Kidney (tissue), 14 donors: ENCODE measurements around the gene TMEM151A. TPM values are rescaled to one million over a fixed set of nuclear protein-coding genes. Genes with fewer than 3 reads are reported as not detected.
"Not testable (repeated sequence)": the region's sequence is repeated elsewhere in the genome, so short reads cannot be mapped to it uniquely, and the experiment has no call there.

Source experiments
- DNase-seq, 5 donors: peaks; one replicate each; pipeline ENCODE4 v3.0.0-alpha.2; 2013 to 2020
- FAIRE-seq: peaks from 2 replicates; lab custom pipeline; 2012; peaks lifted over from hg19 to GRCh38; lab: Jason Lieb, UNC
- H3K27ac ChIP-seq, 2 donors: one replicate each; pipeline ENCODE4 v1.7.0; 2013; ENCODE audit warnings: low read depth in 2 of 2, low read length in 2 of 2, inconsistent platforms in 1 of 2
- H3K27me3 ChIP-seq: one replicate; pipeline ENCODE4 v1.7.1; 2013; ENCODE audit warnings: low read length, inconsistent platforms; ENCODE audit not compliant: control insufficient read depth, insufficient read depth
- H3K36me3 ChIP-seq, 3 donors: one replicate each; pipeline versions ENCODE4 v1.7.0 to v1.7.1; 2013; ENCODE audit warnings: low read length in 3 of 3, control low read depth in 1 of 3, inconsistent platforms in 1 of 3; ENCODE audit not compliant: insufficient read depth in 3 of 3, control insufficient read depth in 2 of 3
- H3K4me1 ChIP-seq, 3 donors: one replicate each; pipeline versions ENCODE4 v1.7.0 to v1.7.1; 2013; ENCODE audit warnings: low read length in 3 of 3, inconsistent platforms in 1 of 3, low read depth in 1 of 3; ENCODE audit not compliant: control insufficient read depth in 2 of 3, insufficient read depth in 2 of 3
- H3K4me3 ChIP-seq, 3 donors: one replicate each; pipeline versions ENCODE4 v1.7.0 to v1.8.1; 2013; ENCODE audit warnings: low read length in 3 of 3, control low read depth in 1 of 3, inconsistent platforms in 1 of 3
- H3K9ac ChIP-seq, 3 donors: one replicate each; pipeline versions ENCODE4 v1.7.0 to v1.7.1; 2013; ENCODE audit warnings: low read length in 3 of 3, control low read depth in 1 of 3, inconsistent platforms in 1 of 3
- H3K9me3 ChIP-seq, 3 donors: one replicate each; pipeline versions ENCODE4 v1.7.0 to v1.7.1; 2013; ENCODE audit warnings: low read length in 3 of 3, control low read depth in 1 of 3, inconsistent platforms in 1 of 3; ENCODE audit not compliant: control insufficient read depth in 2 of 3, insufficient read depth in 1 of 3
- CTCF ChIP-seq: IDR thresholded peaks from 3 replicates; pipeline ENCODE4 v1.5.1; 2012; ENCODE audit warnings: mild to moderate bottlenecking, moderate library complexity, borderline replicate concordance; ENCODE audit not compliant: insufficient read depth; ENCODE audit errors: extremely low read depth
- intact Hi-C: fragments of 100-400 bp; cut with DNase I; formaldehyde crosslinking; loops from one replicate; pipeline ENCODE4 v1.11.1; 2022
- polyA plus RNA-seq: library from polyadenylated mRNA; stranded (reverse); fragments of 350-450 nt; fragmentation: Illumina TruSeq; extraction: RNeasy Lipid Tissue Mini Kit (QIAGEN cat#74804); gene quantifications from one replicate; pipeline ENCODE4 v1.2.3, GENCODE V29; 2014; ENCODE audit warnings: low read depth, low replicate concordance; ENCODE audit not compliant: insufficient read depth
- total RNA-seq: library from RNA; stranded (reverse); fragmentation: NEBNext Ultra II Directional; extraction: Animal tissue kit (Norgen Biotek cat#: 25700); gene quantifications from one replicate; pipeline ENCODE4 v1.2.1, GENCODE V29; 2021
- donor health status: control.
- donor health status: control.
- donor health status: control.
- donor health status: control.
- donor health status: control.
- donor health status: DM: yes; HTN: yes; CAD: no.
- donor health status: Normal renal cell carcinoma (clear cell type).

Gene TMEM151A
- total and polyA plus RNA-seq, 2 donors from 2014 or later: 0.19 TPM; not detected in 1

DNA sequence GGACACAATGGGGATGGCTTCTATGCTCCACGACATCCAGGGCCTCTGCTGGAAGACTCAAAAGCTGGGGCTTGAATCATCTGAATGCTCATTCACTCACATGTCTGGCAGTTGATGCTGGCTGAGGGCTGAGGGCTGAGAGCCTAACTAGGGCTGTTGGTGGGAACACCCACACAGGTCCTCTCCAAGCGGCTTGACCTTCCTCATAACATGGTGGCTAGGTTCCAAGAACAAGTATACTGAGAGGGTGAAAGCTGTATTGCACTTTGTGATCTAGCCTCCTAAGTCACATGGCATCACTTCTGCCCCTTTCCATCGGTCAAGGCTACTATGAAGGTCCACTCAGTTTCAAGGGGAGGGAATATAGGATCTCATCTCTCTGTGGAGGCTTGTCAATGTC lies 7.5 kb downstream of the TMEM151A start:
- H3K9ac ChIP-seq: no peak overlapping the region
- no peaks in the 10 kb centered on the region for H3K4me1 ChIP-seq
- TF ChIP-seq CTCF: no peak
- FAIRE-seq: no peak
- H3K4me3 ChIP-seq: no peak overlapping the region
- H3K27me3 ChIP-seq: no peaks in the 10 kb centered on the region
- no peak for DNase-seq
- no peaks in the 10 kb centered on the region for H3K9me3 ChIP-seq
- intact Hi-C loops: no loop called here
- no peaks in the 10 kb centered on the region for H3K36me3 ChIP-seq
- no peak overlapping the region for H3K27ac ChIP-seq

DNA sequence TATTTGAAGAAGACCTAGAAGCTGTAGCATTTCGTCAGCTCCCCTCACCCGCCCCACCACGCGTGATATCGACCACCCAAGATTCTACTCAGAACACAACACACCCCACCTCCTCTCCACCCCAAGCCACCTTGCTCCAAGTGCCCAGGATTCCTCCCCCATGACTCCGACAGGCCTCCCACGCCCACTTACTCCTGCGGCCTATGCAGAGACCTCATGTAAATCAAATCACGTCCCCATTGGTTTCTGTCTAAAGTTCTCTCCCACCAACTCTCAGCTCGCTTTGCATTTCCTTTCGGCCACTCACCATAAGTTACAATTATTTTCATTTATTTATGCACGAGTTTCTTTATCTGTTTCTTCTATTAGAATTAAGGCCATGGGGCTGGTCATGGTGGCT lies 11.0 kb downstream of the TMEM151A start:
- Histone ChIP-seq H3K36me3 (no peaks in the 10 kb centered on the region), H3K27ac (no peak overlapping the region), H3K4me1 (no peaks in the 10 kb centered on the region), H3K9me3 (no peaks in the 10 kb centered on the region), H3K4me3 (no peak overlapping the region), H3K9ac (no peak overlapping the region), H3K27me3 (no peaks in the 10 kb centered on the region)
- DNase-seq (no peak), FAIRE-seq (no peak)
- no peak for TF ChIP-seq CTCF
- intact Hi-C loops: no loop called here

DNA sequence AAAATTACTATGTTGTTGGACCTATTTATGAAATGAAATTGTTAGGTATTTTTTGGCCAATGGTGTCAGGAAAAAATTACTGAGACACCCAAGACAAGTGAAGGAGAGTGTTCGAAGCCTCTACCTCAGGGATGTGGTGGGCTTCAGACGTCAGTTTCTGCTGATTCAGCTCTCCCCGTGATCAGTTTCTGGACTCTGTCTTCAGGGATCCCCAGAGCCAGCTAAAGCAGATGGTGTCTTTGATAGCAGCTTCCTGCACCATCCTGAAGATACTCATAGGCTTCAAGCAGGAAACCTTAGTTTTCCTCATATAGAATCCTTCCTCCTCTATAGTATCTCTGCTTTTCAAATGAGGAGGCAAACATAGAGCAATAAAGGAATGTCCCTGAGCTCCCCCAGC lies 17.8 kb downstream of the TMEM151A start:
- Histone ChIP-seq H3K4me3 (no peak overlapping the region), H3K27me3 (no peaks in the 10 kb centered on the region), H3K36me3 (no peaks in the 10 kb centered on the region), H3K9ac (no peak overlapping the region), H3K4me1 (peaks cover 0 to 3% (median 0%) of the 10 kb centered on the region in 3 donors), H3K27ac (no peak overlapping the region), H3K9me3 (no peaks in the 10 kb centered on the region)
- no peak for TF ChIP-seq CTCF
- FAIRE-seq: no peak
- intact Hi-C loops: no loop called here
- no peak for DNase-seq

- TF ChIP-seq CTCF: no peak
- Histone ChIP-seq H3K4me1 (peaks cover 0 to 3% (median 0%) of the 10 kb centered on the region in 3 donors), H3K9me3 (no peaks in the 10 kb centered on the region), H3K9ac (no peak overlapping the region), H3K27ac (no peak overlapping the region), H3K27me3 (no peaks in the 10 kb centered on the region), H3K4me3 (no peak overlapping the region), H3K36me3 (no peaks in the 10 kb centered on the region)
- FAIRE-seq: no peak
- no peak for DNase-seq
- intact Hi-C loops: no loop called here
Measured at GRCh38 chr11:66310324-66310723, 18.6 kb downstream of the TMEM151A start.

- H3K27ac ChIP-seq, H3K36me3 ChIP-seq, FAIRE-seq, H3K9me3 ChIP-seq, H3K4me1 ChIP-seq, H3K4me3 ChIP-seq, intact Hi-C loops, H3K9ac ChIP-seq, H3K27me3 ChIP-seq, DNase-seq: not testable (repeated sequence)
Measured at GRCh38 chr11:66310803-66311440, 19.2 kb downstream of the TMEM151A start.
